ENCODE measurements around the gene BSDC1. TPM values are rescaled to one million over a fixed set of nuclear protein-coding genes. Genes with fewer than 3 reads are reported as not detected.

BSDC1 gene
- total RNA-seq, 1 experiment from 2014 or later: 64.9 TPM

- BruUV-seq (replicated peaks): TSS peak; percentile 34
- ChIA-PET POLR2A (no interaction called here), CTCF (no interaction called here)
- Histone ChIP-seq H3K27me3 (ENCODE audit: control insufficient read depth, insufficient read depth, low read length) (no peaks in the 10 kb centered on the region), H3K9me3 (ENCODE audit: control insufficient read depth, insufficient read depth, low read depth, low read length) (no peaks in the 10 kb centered on the region), H3K4me1 (ENCODE audit: control insufficient read depth, insufficient read depth, low read length) (no peaks in the 10 kb centered on the region), H3K36me3 (ENCODE audit: control insufficient read depth, insufficient read depth, low read length) (no peaks in the 10 kb centered on the region), H3K27ac (ENCODE audit: low read length) (no peak overlapping the region), H3K4me3 (ENCODE audit: low read depth in 2 of 2, low read length in 2 of 2) (no peak overlapping the region)
- intact Hi-C loops (cut with micrococcal nuclease; ENCODE audit: unreplicated experiment): no loop called here
- no peak for DNase-seq (ENCODE audit: low read depth, low spot score)
- no peak for ATAC-seq
- TF ChIP-seq CTCF (IDR thresholded peaks at IDR 0.05): no peak
- no peak for TF ChIP-seq TCF7L2 (IDR thresholded peaks at IDR 0.05; ENCODE audit: low read depth, low read length)
- in situ Hi-C loops (cut with HindIII; ENCODE audit: low pct_unique_long_range_greater_than_20kb, low sequenced_read_pairs): no loop called here
These were observed 29.4 kb downstream of the BSDC1 start for GRCh38 chr1:32364836-32365235.

DNA sequence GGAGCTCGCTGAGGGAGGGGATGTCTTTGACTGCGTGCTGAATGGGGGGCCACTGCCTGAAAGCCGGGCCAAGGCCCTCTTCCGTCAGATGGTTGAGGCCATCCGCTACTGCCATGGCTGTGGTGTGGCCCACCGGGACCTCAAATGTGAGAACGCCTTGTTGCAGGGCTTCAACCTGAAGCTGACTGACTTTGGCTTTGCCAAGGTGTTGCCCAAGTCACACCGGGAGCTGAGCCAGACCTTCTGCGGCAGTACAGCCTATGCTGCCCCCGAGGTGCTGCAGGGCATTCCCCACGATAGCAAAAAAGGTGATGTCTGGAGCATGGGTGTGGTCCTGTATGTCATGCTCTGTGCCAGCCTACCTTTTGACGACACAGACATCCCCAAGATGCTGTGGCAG, 30.5 kb downstream of the BSDC1 start:
- no peak for DNase-seq (ENCODE audit: low read depth, low spot score)
- ATAC-seq: no peak
- Histone ChIP-seq H3K4me1 (ENCODE audit: control insufficient read depth, insufficient read depth, low read length) (no peaks in the 10 kb centered on the region), H3K27ac (ENCODE audit: low read length) (no peak overlapping the region), H3K27me3 (ENCODE audit: control insufficient read depth, insufficient read depth, low read length) (no peaks in the 10 kb centered on the region), H3K9me3 (ENCODE audit: control insufficient read depth, insufficient read depth, low read depth, low read length) (no peaks in the 10 kb centered on the region), H3K36me3 (ENCODE audit: control insufficient read depth, insufficient read depth, low read length) (no peaks in the 10 kb centered on the region), H3K4me3 (ENCODE audit: low read depth in 2 of 2, low read length in 2 of 2) (no peak overlapping the region)
- POLR2A ChIA-PET: interaction anchor here (0.6 kb wide), 1 partner anchor 80 kb away, joined by 3 read pairs; no protein-coding TSS in a partner anchor
- in situ Hi-C loops (cut with HindIII; ENCODE audit: low pct_unique_long_range_greater_than_20kb, low sequenced_read_pairs): no loop called here
- CTCF ChIA-PET: no interaction called here
- no TSS peak for BruUV-seq (replicated peaks)
- TF ChIP-seq TCF7L2 (IDR thresholded peaks at IDR 0.05; ENCODE audit: low read depth, low read length) (no peak), CTCF (IDR thresholded peaks at IDR 0.05) (no peak), POLR2AphosphoS5 (IDR thresholded peaks at IDR 0.05; ENCODE audit: low read depth, low read length) (no peak)
- TF ChIP-seq, protein P1, sequence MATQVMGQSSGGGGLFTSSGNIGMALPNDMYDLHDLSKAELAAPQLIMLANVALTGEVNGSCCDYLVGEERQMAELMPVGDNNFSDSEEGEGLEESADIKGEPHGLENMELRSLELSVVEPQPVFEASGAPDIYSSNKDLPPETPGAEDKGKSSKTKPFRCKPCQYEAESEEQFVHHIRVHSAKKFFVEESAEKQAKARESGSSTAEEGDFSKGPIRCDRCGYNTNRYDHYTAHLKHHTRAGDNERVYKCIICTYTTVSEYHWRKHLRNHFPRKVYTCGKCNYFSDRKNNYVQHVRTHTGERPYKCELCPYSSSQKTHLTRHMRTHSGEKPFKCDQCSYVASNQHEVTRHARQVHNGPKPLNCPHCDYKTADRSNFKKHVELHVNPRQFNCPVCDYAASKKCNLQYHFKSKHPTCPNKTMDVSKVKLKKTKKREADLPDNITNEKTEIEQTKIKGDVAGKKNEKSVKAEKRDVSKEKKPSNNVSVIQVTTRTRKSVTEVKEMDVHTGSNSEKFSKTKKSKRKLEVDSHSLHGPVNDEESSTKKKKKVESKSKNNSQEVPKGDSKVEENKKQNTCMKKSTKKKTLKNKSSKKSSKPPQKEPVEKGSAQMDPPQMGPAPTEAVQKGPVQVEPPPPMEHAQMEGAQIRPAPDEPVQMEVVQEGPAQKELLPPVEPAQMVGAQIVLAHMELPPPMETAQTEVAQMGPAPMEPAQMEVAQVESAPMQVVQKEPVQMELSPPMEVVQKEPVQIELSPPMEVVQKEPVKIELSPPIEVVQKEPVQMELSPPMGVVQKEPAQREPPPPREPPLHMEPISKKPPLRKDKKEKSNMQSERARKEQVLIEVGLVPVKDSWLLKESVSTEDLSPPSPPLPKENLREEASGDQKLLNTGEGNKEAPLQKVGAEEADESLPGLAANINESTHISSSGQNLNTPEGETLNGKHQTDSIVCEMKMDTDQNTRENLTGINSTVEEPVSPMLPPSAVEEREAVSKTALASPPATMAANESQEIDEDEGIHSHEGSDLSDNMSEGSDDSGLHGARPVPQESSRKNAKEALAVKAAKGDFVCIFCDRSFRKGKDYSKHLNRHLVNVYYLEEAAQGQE (IDR thresholded peaks at IDR 0.05; ENCODE audit: insufficient read depth in 1 of 2, low read depth in 2 of 2, low read length in 1 of 2): no peak
- intact Hi-C loops (cut with micrococcal nuclease; ENCODE audit: unreplicated experiment): no loop called here
